DMS53 treated with DMSO at 0.1 percent for 48 hours (cell line): ENCODE data around the gene BRD2.

Source experiments
- DNase-seq: peaks from one replicate; lab custom pipeline; 2025; ENCODE audit not compliant: unreplicated experiment; lab: John Stamatoyannopoulos, UW

BRD2 gene

DNA sequence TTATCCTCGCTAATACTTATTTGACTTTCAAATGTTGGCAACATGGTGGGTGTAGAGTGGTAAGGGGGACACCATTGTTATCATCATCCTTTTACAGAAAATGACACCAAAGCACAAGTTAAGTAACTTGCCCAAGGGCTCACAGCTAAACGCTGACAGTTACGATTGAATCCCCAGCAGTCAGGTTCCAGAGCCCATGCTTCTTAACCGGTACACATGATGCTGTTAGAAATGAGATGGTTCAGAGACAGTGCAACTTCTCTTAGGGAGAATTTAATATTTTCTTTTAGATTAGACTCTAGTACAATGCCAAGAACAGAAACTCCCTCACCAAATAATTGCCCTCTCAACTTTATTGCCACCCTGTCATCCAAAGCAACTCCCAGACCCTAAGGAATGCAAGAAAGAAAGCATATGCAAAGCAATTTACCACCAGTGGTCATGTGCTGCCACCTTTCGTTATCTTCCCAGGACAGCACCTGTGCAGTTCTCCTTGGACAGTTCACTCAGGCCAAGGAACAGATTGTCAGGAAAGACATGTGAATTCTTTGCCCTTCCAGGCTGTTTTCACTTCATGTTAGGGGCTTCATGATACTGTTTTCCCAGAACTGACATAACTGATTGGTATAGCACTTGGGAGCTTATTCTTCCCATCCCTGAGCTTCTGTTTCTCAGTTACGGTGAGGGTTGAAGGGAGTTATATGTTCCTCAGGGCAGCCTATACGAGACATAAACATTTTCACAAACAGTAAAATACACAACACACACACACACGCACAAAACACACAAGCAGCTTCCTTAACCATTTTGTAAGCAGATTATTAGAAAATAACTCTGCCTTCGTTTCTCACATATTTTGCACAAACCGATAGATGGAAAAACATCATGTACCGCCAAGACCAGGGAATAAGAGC lies 20.6 kb upstream of the BRD2 start:
- DNase-seq, result peak; percentile 67

DNA sequence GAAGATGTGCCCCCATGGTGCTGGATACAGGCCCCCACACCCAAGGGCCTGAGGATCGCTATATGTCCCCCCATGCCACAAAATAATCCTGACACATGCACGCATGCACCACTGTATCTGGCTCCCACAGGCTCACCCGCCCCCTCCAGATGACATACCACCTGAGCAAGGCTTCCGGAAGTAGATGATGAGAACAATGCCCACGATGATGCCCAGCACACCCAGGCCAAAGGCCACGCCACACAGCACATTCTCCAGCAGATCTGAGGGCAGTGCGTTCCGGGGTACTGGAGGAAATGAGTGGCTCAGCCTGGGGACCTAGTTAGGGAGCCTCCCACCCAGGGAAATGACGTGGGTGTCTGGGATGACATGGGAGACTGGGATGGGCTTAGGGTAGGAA lies 19.3 kb upstream of the BRD2 start:
- no peak for DNase-seq

GRCh38 chr6:32950010-32950409 lies 18.4 kb upstream of the BRD2 start:
- DNase-seq, result no peak

DNA sequence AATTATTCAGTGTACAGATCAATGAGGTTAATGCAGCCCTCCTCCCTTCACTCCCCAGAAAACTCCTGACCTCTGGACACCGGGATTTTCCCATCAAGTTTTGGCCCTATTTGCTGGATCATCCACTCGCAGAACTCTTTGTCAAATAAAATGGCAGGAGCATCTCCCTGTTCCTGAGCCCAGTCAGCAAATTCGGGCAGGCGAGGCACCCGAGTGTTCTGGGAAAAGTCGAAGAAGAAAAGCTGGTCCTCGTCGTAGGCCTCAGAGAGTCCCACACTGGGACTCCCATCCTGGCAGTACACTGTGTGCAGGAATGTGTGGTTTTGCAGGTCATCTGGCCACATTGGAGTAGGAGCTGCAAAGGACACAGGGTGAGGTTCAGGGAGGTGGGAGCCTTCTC lies 17.9 kb upstream of the BRD2 start:
- no peak for DNase-seq

DNA sequence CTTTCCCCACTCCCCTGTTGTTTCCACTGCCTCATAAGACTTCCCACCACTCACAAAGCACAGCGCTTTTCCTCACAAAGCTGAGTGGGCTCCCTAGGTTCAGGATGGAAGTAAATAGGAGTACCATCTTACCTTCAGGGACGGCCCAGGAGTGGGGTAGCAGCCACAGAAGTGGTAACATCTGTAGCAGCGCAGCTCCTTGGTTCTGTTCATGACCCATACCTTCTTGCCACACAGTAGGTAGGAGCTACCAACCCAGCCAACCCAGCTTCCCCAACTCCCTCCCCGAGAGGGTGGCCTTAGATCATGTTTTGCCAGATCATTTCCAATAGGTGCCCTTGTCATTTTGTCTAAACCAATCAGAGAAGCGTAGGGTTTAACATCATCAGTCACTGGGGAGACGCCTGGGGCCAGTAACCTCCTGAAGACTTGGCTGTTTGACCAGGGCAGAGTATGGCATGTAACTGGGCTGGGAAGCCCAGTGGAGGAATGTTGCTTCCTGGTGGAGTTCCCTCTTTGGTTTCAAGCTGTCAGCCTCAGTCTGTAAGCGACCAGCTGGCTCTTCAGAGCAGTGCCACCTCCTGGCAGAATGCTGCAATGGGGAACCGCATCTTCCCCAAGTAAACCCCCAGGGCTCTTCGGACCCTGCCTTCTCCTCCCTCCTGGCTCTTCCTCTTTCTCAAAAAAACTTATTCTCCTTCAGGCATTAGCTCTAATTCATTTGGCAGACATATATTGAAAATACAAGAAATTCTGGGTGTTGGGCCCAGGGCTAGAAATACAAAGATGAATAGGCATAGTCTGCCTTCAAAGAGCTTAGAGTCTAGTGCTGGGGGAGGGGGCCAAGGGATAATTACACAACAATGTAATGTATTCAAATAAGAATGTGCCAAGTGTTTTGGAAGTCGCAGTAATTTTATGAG lies 15.3 kb upstream of the BRD2 start, which contains the start of gene HLA-DMA:
Gene HLA-DMA, minus strand, starts transcription at position 281 of the 923 bp plus-strand sequence. Its CDS starts 61 bp downstream, at position 220.
- DNase-seq, result peak; percentile 62

GRCh38 chr6:32953775-32954174 lies 14.6 kb upstream of the BRD2 start:
- DNase-seq, result no peak

- no peak for DNase-seq
Observed at GRCh38 chr6:32954267-32954666, 14.1 kb upstream of the BRD2 start.

DNA sequence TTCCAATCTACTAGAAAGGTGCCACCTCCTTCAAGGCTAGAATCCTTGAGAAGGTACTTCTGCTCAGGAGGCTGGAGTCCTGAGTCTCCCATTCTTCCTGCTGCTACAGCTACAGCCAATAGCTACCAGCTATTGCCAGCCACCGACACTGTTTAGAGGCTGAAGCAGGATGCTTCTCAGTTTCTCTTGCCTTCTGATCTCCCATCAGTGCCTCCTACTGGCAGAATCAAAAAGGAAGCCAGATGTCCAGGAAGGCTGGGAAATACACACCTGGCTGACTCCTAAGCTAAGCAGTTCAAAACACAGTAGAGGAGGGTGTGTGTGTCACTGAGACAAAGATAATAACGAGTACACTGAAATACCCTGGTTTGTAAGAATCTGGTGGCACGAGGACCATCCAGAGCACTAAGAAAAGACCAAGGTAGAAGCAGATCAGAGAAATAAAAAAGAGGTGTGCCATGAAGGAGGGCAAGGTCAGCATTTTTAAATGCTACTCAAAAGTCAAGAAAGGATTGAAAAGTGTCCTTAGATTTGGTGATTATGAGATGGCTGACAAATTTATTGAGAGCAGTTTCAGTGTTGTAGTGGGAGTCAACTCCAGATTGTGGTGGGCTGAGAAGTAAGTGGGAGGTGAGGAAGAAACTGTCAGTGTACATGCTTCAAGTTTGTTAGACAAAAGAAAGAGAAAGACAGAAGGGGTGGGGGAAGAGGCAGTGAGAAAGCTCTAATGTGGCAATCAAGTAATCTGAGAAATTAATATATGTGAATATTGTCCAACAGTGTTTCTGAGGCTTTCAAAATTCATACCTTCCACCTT lies 13.2 kb upstream of the BRD2 start:
- DNase-seq, result peak; percentile 56

GRCh38 chr6:32956176-32956575 lies 12.2 kb upstream of the BRD2 start:
- DNase-seq, result no peak

GRCh38 chr6:32960563-32960962 lies 7.8 kb upstream of the BRD2 start:
- no peak for DNase-seq

GRCh38 chr6:32962213-32962826 lies 6.1 kb upstream of the BRD2 start:
- no peak for DNase-seq

- no peak for DNase-seq
Observed at GRCh38 chr6:32963866-32964265, 4.5 kb upstream of the BRD2 start.

DNA sequence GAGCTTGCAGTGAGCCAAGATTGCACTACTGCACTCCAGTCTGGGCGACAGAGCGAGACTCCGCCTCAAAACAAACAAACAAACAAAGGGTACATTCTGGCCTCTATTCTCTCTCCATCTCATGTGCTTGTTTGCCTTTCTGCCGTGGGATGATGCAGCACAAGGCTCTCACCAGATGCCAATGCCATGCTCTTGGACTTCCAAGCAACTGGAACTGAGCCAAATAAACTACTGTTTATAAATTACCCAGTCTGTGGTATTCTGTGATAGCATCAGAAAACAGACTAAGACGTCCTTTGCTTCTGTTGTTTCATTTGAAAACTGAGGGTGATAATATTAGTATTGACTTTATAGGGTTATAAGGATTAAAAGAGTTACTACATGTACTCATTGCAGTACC lies 3.6 kb upstream of the BRD2 start:
- DNase-seq, result no peak

DNA sequence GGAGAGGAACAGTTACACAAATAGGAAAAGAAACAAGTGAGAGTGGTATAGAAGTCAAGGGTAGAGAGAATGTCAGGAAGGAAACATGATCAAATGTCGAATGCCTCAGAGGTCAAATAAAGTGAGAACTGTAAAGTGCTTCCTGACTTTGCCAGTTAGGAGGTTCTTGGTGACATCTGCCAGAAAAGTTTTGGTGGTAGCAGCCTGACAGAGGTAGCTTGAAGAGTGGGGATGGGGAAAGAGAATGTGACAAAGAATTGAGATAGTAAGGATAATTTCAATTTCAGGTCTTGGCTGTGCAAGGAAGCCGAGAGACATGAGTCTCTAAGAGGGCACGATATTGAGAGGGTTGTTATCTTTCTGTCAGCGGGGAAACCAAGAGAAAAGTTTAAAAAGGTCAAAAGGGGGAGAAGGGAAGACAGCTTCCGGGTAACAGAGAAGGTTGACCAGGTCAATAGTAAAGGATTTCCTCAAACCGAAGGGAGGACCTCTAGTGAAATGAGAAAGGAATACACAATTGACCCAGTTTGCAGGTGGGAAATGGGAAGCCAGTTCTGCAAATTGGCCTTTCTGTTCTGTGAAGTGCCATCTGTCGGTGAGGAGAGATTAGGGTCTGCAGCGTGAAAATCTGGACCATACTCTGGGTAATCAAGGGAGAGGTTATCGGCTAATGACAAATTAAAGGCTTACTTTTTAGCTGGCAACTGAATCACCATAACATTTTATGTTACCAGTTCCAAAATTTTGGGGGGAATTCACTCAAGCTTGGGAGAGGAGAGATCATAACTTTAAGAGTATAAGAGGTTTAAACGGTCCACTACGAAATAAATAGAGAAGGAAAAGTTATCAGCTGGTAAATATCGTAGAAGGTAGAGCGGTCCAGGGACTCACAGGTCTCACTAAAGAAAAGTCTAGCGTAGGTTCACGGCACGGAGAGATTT lies 973 bp upstream of the BRD2 start:
- DNase-seq, result peak; percentile 66

GRCh38 chr6:32968867-32969684 lies 682 bp downstream of the BRD2 start:
- peak; percentile 61 for DNase-seq

DNA sequence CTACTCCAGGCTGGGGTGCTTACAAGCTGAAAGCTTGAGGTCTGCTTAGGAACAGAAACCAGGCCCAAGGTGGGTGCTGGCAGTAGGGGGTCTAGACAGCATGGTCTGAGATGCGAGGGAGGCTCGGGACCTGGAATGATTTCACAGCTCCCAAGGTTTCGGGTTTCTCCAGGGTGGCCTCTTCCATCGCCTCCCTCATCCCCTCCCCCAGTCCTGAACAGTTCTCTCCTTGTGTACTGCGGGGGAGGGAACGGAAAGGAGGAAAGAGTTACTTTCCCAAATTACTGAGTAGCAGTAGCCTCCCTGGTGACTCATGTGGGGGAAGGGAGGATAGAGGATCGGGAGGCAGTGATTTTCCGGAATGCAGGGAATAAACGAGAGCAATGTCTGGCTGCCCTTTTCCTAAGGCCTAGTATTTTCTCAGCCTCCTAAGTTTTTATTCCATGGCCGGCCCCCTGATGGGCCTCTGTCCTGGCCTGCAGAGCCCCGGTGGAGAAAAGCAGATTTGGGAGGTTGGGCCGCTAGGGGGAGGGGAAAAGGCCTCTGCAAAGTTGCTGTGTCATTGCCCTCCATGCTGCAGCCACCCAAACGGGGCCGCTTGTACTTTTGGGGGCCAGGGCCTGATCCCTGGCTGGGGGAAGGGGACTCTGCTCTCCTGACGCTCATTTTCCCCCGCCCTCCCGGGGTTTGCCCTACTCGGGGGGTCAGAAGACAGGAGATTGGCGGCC lies 1.5 kb downstream of the BRD2 start:
- DNase-seq, result peak; percentile 82

DNA sequence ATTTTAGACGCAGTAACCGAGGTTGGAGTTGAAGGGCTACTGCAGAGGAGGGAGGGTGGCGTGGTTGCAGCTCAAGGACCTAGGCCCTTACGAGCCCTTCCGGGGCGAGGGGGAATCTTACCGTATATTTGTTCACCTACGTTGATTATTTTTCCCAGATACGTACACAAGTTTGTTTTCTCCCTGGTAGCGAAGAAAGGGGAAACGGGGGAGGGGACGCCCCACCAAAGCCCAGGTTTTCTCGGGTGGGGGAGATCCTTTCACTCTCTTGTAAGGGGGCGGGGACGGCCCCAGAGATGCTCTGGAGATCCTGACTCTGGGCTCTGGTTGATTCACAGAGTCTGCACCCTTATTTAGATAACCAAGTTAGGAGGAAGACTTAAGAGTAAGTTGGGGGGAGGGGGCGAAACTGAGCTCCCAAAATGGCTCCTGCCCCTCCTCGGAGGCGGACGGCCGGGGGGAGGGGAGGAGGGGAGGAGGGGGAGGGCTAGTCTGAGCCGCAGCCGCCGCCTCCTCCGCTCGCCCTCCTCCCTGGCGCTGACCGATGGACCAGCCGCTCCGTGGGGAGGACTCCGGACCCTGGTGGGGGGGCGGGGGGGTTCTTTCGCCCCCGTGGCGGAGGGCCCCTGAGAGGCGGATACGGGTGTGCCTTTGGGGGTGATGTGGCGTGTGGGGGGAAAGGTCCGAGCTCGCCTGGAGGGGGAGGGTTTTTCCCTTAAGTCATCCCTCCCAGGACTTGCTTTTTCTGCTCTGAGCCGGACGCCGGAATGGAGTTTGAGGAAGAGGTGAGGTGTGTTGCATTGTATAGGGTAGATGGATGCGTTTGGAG lies 2.2 kb downstream of the BRD2 start:
- peak; percentile 77 for DNase-seq
